Measurements from ENCODE around the gene DYNC2I2.

DYNC2I2 gene

GRCh38 chr9:128635266-128636023 lies 21.2 kb downstream of the DYNC2I2 start:
- peak; percentile 80 for DNase-seq

- no peak for DNase-seq
Measured at GRCh38 chr9:128634651-128635262, 21.9 kb downstream of the DYNC2I2 start.

- DNase-seq, result no peak
Measured at GRCh38 chr9:128634111-128634510, 22.5 kb downstream of the DYNC2I2 start.

- DNase-seq, result no peak
Measured at GRCh38 chr9:128633601-128634000, 23.0 kb downstream of the DYNC2I2 start.

- DNase-seq, result no peak
Measured at GRCh38 chr9:128633057-128633456, 23.6 kb downstream of the DYNC2I2 start.

GRCh38 chr9:128632486-128632885 lies 24.2 kb downstream of the DYNC2I2 start:
- no peak for DNase-seq

- DNase-seq, result no peak
Measured at GRCh38 chr9:128632066-128632465, 24.6 kb downstream of the DYNC2I2 start.

GRCh38 chr9:128631636-128632035 lies 25.0 kb downstream of the DYNC2I2 start:
- no peak for DNase-seq

- no peak for DNase-seq
Measured at GRCh38 chr9:128629852-128630545, 26.6 kb downstream of the DYNC2I2 start.

- no peak for DNase-seq
Measured at GRCh38 chr9:128629136-128629535, 27.5 kb downstream of the DYNC2I2 start.

- no peak for DNase-seq
Measured at GRCh38 chr9:128628471-128629048, 28.1 kb downstream of the DYNC2I2 start.

- no peak for DNase-seq
Measured at GRCh38 chr9:128627906-128628305, 28.7 kb downstream of the DYNC2I2 start.

- no peak for DNase-seq
Measured at GRCh38 chr9:128627127-128627715, 29.4 kb downstream of the DYNC2I2 start.

GRCh38 chr9:128626181-128626580 lies 30.5 kb downstream of the DYNC2I2 start:
- no peak for DNase-seq

GRCh38 chr9:128625391-128626146 lies 31.1 kb downstream of the DYNC2I2 start:
- no peak for DNase-seq

GRCh38 chr9:128624566-128624965 lies 32.1 kb downstream of the DYNC2I2 start:
- no peak for DNase-seq

- DNase-seq, result no peak
Measured at GRCh38 chr9:128621730-128622455, 34.8 kb downstream of the DYNC2I2 start.

- DNase-seq, result no peak
Measured at GRCh38 chr9:128619779-128620178, 36.9 kb downstream of the DYNC2I2 start.

GRCh38 chr9:128619127-128619526 lies 37.5 kb downstream of the DYNC2I2 start:
- DNase-seq, result no peak

- no peak for DNase-seq
Measured at GRCh38 chr9:128617943-128618342, 38.7 kb downstream of the DYNC2I2 start.

GRCh38 chr9:128615571-128615970 lies 41.1 kb downstream of the DYNC2I2 start:
- no peak for DNase-seq

- no peak for DNase-seq
Measured at GRCh38 chr9:128614728-128615127, 41.9 kb downstream of the DYNC2I2 start.
